HPDE6-E6E7 (cell line): Measurements from ENCODE around the gene LAMA5.

Experiments
- DNase-seq: peaks from one replicate; pipeline ENCODE4 v3.0.0; 2011; ENCODE audit warnings: missing footprints; ENCODE audit errors: extremely low spot score

Gene LAMA5

GRCh38 chr20:62404112-62404665 lies 37.1 kb upstream of the LAMA5 start:
- DNase-seq: no peak

- no peak for DNase-seq
Observed at GRCh38 chr20:62403331-62403730, 36.2 kb upstream of the LAMA5 start.

GRCh38 chr20:62402456-62403150 lies 35.5 kb upstream of the LAMA5 start:
- no peak for DNase-seq

GRCh38 chr20:62401331-62401779 lies 34.2 kb upstream of the LAMA5 start:
- no peak for DNase-seq

GRCh38 chr20:62400541-62400940 lies 33.4 kb upstream of the LAMA5 start:
- DNase-seq: no peak

- no peak for DNase-seq
Observed at GRCh38 chr20:62400021-62400420, 32.9 kb upstream of the LAMA5 start.

- no peak for DNase-seq
Observed at GRCh38 chr20:62398120-62398821, 31.2 kb upstream of the LAMA5 start.

GRCh38 chr20:62396367-62397239 lies 29.5 kb upstream of the LAMA5 start:
- DNase-seq: no peak

- DNase-seq: no peak
Observed at GRCh38 chr20:62395311-62396242, 28.5 kb upstream of the LAMA5 start.

GRCh38 chr20:62394248-62395245 lies 27.4 kb upstream of the LAMA5 start:
- no peak for DNase-seq

GRCh38 chr20:62393830-62394229 lies 26.7 kb upstream of the LAMA5 start:
- no peak for DNase-seq

- DNase-seq: no peak
Observed at GRCh38 chr20:62393335-62393665, 26.2 kb upstream of the LAMA5 start.

- no peak for DNase-seq
Observed at GRCh38 chr20:62392621-62393334, 25.7 kb upstream of the LAMA5 start.

GRCh38 chr20:62392077-62392418 lies 24.9 kb upstream of the LAMA5 start:
- DNase-seq: no peak

GRCh38 chr20:62391165-62392076 lies 24.3 kb upstream of the LAMA5 start:
- no peak for DNase-seq

GRCh38 chr20:62390317-62391164 lies 23.4 kb upstream of the LAMA5 start:
- no peak for DNase-seq

GRCh38 chr20:62389601-62390087 lies 22.5 kb upstream of the LAMA5 start:
- DNase-seq: no peak
